ENCODE results near the gene RARRES2. TPM values are rescaled to one million over a fixed set of nuclear protein-coding genes. Genes with fewer than 3 reads are reported as not detected.
"Not testable (repeated sequence)": the region's sequence is repeated elsewhere in the genome, so short reads cannot be mapped to it uniquely, and the experiment has no call there.

The RARRES2 gene
- polyA plus RNA-seq, 1 donor = 60.4 TPM

- DNase-seq = no peak
These were observed 26.7 kb downstream of the RARRES2 start for GRCh38 chr7:150314639-150315239.

GRCh38 chr7:150313870-150314269 lies 27.6 kb downstream of the RARRES2 start:
- DNase-seq = no peak

- no peak for DNase-seq
These were observed 28.0 kb downstream of the RARRES2 start for GRCh38 chr7:150313367-150313809.

GRCh38 chr7:150312649-150313366 lies 28.6 kb downstream of the RARRES2 start:
- not testable (repeated sequence) for DNase-seq

DNA sequence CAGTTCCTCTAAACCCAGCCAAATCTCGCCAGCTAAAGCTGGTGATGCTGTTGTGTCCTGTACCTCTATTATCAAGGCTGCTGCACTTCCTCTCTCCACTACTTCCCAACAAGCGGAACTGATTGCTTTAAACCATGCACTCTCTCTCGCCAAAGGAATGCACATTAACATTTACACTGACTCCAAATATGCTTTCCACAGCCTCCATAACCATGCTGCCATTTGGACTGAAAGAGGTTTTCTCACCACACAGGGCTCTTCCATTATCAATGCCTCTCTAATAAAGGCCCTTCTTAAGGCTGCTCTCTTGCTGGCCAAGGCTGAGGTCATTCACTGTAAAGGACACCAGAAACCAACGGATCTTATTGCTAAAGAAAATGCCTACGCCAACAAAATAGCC lies 29.7 kb downstream of the RARRES2 start:
- no peak for DNase-seq

- no peak for DNase-seq
These were observed 30.3 kb downstream of the RARRES2 start for GRCh38 chr7:150311146-150311545.

GRCh38 chr7:150308575-150308974 lies 32.9 kb downstream of the RARRES2 start:
- no peak for DNase-seq

GRCh38 chr7:150307904-150308303 lies 33.5 kb downstream of the RARRES2 start:
- DNase-seq = no peak

DNA sequence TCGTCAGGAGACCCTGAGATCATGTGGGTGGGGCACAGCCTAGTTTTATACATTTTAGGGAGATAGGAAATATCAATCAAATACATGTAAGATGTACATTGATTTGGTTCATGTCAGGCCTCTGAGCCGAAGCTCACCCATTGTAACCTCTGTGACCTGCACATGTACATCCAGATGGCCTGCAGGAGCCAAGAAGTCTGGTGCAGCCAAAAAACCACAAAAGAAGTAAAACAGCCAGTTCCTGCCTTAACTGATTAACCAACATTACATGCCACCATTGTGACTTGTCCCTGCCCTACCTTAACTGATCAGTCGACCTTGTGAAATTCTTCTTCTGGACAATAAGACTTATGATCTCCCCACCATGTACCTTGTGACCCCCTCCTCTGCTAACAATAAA lies 34.3 kb downstream of the RARRES2 start:
- DNase-seq = no peak

- not testable (repeated sequence) for DNase-seq
These were observed 35.1 kb downstream of the RARRES2 start for GRCh38 chr7:150306377-150306776.

DNA sequence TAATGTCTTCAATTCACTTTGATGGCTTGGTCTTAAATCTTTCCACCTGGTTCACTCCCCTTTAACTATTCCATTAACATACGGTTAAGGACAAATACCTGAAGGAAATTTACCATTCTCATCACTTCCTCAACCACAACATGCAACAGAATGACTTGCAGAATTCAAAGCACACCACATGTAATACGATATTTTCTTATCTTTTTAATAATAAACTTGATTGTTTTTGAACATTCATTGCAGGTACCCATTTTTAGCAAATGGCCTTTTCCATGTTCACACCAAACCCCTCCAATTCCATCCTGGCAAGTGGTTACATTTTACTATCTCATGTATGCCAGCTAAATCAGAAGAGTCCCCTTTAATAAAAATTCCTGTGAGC lies 35.5 kb downstream of the RARRES2 start:
- not testable (repeated sequence) for DNase-seq

DNA sequence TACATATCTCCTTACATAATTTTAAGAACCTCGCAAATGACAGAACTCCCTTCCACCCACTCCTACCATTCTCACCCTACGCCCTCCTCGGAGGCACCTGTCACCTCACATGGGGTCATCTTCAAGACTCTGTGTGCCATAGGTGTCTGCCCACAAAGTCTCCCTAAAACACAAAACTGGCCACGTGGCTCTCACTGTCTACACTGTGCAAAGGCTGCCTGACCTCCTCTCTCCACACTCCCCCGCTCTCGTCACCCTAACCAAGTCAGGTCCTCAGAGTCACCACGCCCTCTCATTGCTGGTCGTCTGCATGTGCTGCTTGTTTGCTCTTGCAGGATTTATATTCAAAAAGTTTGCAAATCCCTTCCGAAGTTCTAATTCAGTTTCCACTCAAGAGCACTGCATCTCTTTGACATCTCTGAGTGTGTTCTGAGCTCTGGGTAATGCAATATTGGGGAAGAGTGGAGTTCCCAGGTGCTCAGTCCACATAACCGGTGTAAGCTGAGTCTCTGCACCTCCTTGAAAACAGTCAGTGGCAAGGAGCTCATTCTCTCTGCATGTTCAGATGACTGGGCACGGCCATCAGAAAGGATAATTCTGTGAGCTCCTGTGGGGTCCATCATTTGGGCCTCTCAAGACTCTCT lies 36.0 kb downstream of the RARRES2 start:
- not testable (repeated sequence) for DNase-seq

- not testable (repeated sequence) for DNase-seq
These were observed 36.8 kb downstream of the RARRES2 start for GRCh38 chr7:150304499-150305258.

GRCh38 chr7:150302908-150303310 lies 38.5 kb downstream of the RARRES2 start:
- DNase-seq = not testable (repeated sequence)

DNA sequence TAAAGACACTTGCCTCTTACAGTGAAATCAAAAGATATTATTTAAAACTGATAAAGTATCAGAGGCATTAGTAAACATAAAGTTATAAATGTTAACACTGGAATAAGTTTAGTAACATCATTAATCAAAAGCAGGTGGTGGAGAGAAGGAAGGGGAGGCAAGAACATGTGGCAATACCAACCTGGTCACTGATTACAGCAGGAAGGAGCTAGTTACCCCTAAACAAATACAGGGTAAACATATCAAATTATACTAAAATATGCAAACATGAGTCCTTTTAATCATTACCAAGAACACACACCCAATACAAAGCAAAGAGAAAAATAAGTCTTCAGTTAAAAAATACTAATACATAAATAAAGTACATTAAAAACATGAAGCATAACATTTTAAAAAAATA lies 43.5 kb downstream of the RARRES2 start:
- DNase-seq = not testable (repeated sequence)

GRCh38 chr7:150296802-150297201 lies 44.6 kb downstream of the RARRES2 start:
- DNase-seq = not testable (repeated sequence)

DNA sequence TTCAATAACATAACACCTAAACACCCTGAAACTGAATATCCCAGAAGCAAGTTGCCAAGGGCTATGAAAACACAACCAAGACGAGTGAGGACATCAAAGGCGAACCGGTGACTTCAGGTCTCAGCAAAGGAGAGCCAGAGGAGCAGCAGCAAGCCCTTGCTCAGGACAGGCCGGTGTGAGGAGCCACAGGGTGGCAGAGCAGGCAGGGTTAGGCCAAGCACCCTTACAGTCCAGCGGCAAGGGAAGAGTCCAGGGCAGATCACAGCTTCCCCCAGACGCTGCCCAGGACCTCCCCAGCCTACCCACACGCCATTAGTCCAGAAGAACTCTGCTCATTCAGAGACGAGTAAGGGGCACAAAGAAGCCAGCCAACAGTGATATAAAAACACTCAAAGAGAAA lies 45.8 kb downstream of the RARRES2 start:
- DNase-seq = not testable (repeated sequence)

- DNase-seq = not testable (repeated sequence)
These were observed 46.4 kb downstream of the RARRES2 start for GRCh38 chr7:150295027-150295426.

GRCh38 chr7:150290317-150290716 lies 51.1 kb downstream of the RARRES2 start:
- DNase-seq = not testable (repeated sequence)

DNA sequence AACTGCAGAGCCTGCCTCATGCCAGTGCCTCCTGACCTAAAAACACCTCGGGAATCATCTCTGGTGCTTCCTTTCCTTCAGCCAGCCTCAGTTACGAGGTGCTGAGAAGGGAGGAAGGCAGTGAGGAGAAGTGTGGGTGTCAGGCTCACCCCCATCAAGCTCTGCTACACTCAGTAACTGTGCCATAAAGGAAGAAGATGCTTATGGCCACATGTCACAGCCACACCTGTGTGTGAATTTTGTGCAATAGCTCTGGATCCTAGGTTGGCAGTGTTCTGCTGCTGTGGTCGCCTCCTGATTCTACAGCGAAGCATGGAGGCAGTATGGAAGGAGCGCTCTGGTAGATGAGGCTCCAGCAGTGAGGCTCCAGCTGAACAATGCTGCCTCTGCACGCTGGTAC lies 52.6 kb downstream of the RARRES2 start:
- DNase-seq = not testable (repeated sequence)

Measured in hindlimb muscle (tissue), 1 donor.